ENCODE results near the gene ABCA7.
A peak's percentile ranks its signal among the peaks of the same experiment; 100 is the strongest.

Gene ABCA7

GRCh38 chr19:1039646-1040475, at the start of gene ABCA7:
Gene ABCA7, plus strand, starts transcription at chr19:1040107. Its CDS starts 1,255 bp downstream, at chr19:1041362.
- Histone ChIP-seq H3K4me1 (ENCODE audit: low read length) (peaks cover 37% of the 10 kb centered on the region), H4K20me1 (ENCODE audit: insufficient read depth, low read length) (no peaks in the 10 kb centered on the region), H3K36me3 (replicated peaks; ENCODE audit: insufficient read depth, low read length) (no peaks in the 10 kb centered on the region; the same call in 1 of the 2 replicates), H3K4me2 (ENCODE audit: low read depth, low read length) (peak within 1 kb of the TSS; percentile 66), H3K9me3 (replicated peaks; ENCODE audit: insufficient read depth, low read length) (no peaks in the 10 kb centered on the region), H3K9ac (ENCODE audit: low read length) (peak within 1 kb of the TSS; percentile 52; the same call in 1 of the 2 replicates), H3K4me3 (ENCODE audit: low read length) (peak within 1 kb of the TSS; percentile 72), H3K79me2 (ENCODE audit: low read length) (peaks cover 29% of the 10 kb centered on the region), H3K9me2 (replicated peaks; ENCODE audit: insufficient read depth, low read length) (no peaks in the 10 kb centered on the region), H2AFZ (ENCODE audit: low read length) (peak within 1 kb of the TSS; percentile 18; the same call in 1 of the 2 replicates), H3K27me3 (replicated peaks; ENCODE audit: insufficient read depth, low read length) (no peaks in the 10 kb centered on the region), H3F3A (ENCODE audit: insufficient read depth, low read length) (peaks cover 40% of the 10 kb centered on the region), H3K27ac (ENCODE audit: low read length) (peak within 1 kb of the TSS; percentile 89; the same call in 1 of the 2 replicates)
- TF ChIP-seq EZH2phosphoT487 (IDR thresholded peaks at IDR 0.05; ENCODE audit: low read length) (no peak), CTCF (IDR thresholded peaks at IDR 0.05; ENCODE audit: low read length) (no peak), EZH2 (optimal IDR thresholded peaks at IDR 0.05; ENCODE audit: low read depth, low read length) (no peak)
- DNase-seq, result peak; percentile 100

GRCh38 chr19:990119-990571, 49.8 kb upstream of the ABCA7 start:
- Histone ChIP-seq H3K9ac (ENCODE audit: low read length) (no peak overlapping the region), H3K4me3 (ENCODE audit: low read length) (no peak overlapping the region), H3K27me3 (replicated peaks; ENCODE audit: insufficient read depth, low read length) (no peaks in the 10 kb centered on the region), H3K9me2 (replicated peaks; ENCODE audit: insufficient read depth, low read length) (no peaks in the 10 kb centered on the region), H3K36me3 (replicated peaks; ENCODE audit: insufficient read depth, low read length) (0 out of 2 replicates have a peak, but pooled peaks cover 5% of the 10 kb centered on the region), H3K27ac (ENCODE audit: low read length) (no peak overlapping the region), H3K9me3 (replicated peaks; ENCODE audit: insufficient read depth, low read length) (no peaks in the 10 kb centered on the region), H3K4me1 (ENCODE audit: low read length) (no peaks in the 10 kb centered on the region), H3F3A (ENCODE audit: insufficient read depth, low read length) (no peaks in the 10 kb centered on the region), H3K4me2 (ENCODE audit: low read depth, low read length) (no peak overlapping the region), H4K20me1 (ENCODE audit: insufficient read depth, low read length) (no peaks in the 10 kb centered on the region), H3K79me2 (ENCODE audit: low read length) (peaks cover 8% of the 10 kb centered on the region), H2AFZ (ENCODE audit: low read length) (no peak overlapping the region)
- TF ChIP-seq CTCF (IDR thresholded peaks at IDR 0.05; ENCODE audit: low read length), result no peak
- TF ChIP-seq EZH2 (optimal IDR thresholded peaks at IDR 0.05; ENCODE audit: low read depth, low read length), result no peak
- TF ChIP-seq EZH2phosphoT487 (IDR thresholded peaks at IDR 0.05; ENCODE audit: low read length), result no peak
- no peak for DNase-seq

GRCh38 chr19:990746-991145, 49.2 kb upstream of the ABCA7 start:
- no peak for DNase-seq
- Histone ChIP-seq H3K27ac (ENCODE audit: low read length) (no peak overlapping the region), H3K4me3 (ENCODE audit: low read length) (no peak overlapping the region), H3K27me3 (replicated peaks; ENCODE audit: insufficient read depth, low read length) (no peaks in the 10 kb centered on the region), H3K36me3 (replicated peaks; ENCODE audit: insufficient read depth, low read length) (0 out of 2 replicates have a peak, but pooled peaks cover 5% of the 10 kb centered on the region), H3F3A (ENCODE audit: insufficient read depth, low read length) (no peaks in the 10 kb centered on the region), H4K20me1 (ENCODE audit: insufficient read depth, low read length) (no peaks in the 10 kb centered on the region), H3K79me2 (ENCODE audit: low read length) (peaks cover 2% of the 10 kb centered on the region), H2AFZ (ENCODE audit: low read length) (no peak overlapping the region), H3K4me1 (ENCODE audit: low read length) (no peaks in the 10 kb centered on the region), H3K9me2 (replicated peaks; ENCODE audit: insufficient read depth, low read length) (no peaks in the 10 kb centered on the region), H3K9me3 (replicated peaks; ENCODE audit: insufficient read depth, low read length) (no peaks in the 10 kb centered on the region), H3K9ac (ENCODE audit: low read length) (no peak overlapping the region), H3K4me2 (ENCODE audit: low read depth, low read length) (no peak overlapping the region)
- TF ChIP-seq EZH2phosphoT487 (IDR thresholded peaks at IDR 0.05; ENCODE audit: low read length) (no peak), EZH2 (optimal IDR thresholded peaks at IDR 0.05; ENCODE audit: low read depth, low read length) (no peak), CTCF (IDR thresholded peaks at IDR 0.05; ENCODE audit: low read length) (no peak)
